Upper lobe of left lung (tissue), 6 donors: ENCODE data around the gene TEAD4. TPM values are rescaled to one million over a fixed set of nuclear protein-coding genes. Genes with fewer than 3 reads are reported as not detected.

Source experiments
- ATAC-seq, 2 donors: fragments of 200-7000 bp; cut with Tn5 transposase; one replicate each; pipeline ENCODE4 v1.9.1; 2022; ENCODE audit warnings: mild to moderate bottlenecking in 2 of 2, moderate library complexity in 2 of 2; ENCODE audit not compliant: low FRiP score in 2 of 2
- DNase-seq, 2 donors: peaks; one replicate each; pipeline ENCODE4 v3.0.0-alpha.2; 2019 to 2020
- H3K27ac ChIP-seq, 4 donors: fragments of 200-600 bp; sonication (generic); one replicate each; pipeline ENCODE4 v1.5.1; 2016 to 2019
- H3K27me3 ChIP-seq, 4 donors: fragments of 200-600 bp; sonication (generic); one replicate each; pipeline ENCODE4 v1.5.1; 2017 to 2019
- H3K36me3 ChIP-seq, 4 donors: fragments of 200-600 bp; sonication (generic); one replicate each; pipeline ENCODE4 v1.5.1; 2016 to 2019
- H3K4me1 ChIP-seq, 4 donors: fragments of 200-600 bp; sonication (generic); one replicate each; pipeline ENCODE4 v1.5.1; 2018 to 2019
- H3K4me3 ChIP-seq, 4 donors: fragments of 200-600 bp; sonication (generic); one replicate each; pipeline ENCODE4 v1.5.1; 2017 to 2019; ENCODE audit warnings: mild to moderate bottlenecking in 2 of 4, moderate library complexity in 1 of 4
- H3K9me3 ChIP-seq, 4 donors: fragments of 200-600 bp; sonication (generic); one replicate each; pipeline ENCODE4 v1.5.1; 2018 to 2019
- CTCF ChIP-seq, 6 experiments: fragments of 450-650 bp in 4 of 6; fragments of 200-600 bp in 2 of 6; sonication (generic) in 2 of 6; IDR thresholded peaks; one replicate each; pipeline ENCODE4 v1.5.1; 2016 to 2019; ENCODE audit warnings: antibody characterized with exemption in 6 of 6
- EP300 ChIP-seq, 4 donors: sonication (generic); formaldehyde crosslinking; IDR thresholded peaks; one replicate each; pipeline ENCODE4 v1.5.1; 2017; ENCODE audit warnings: antibody characterized with exemption in 4 of 4, control low read depth in 2 of 4
- POLR2A ChIP-seq, 4 donors: fragments of 450-650 bp; IDR thresholded peaks; one replicate each; pipeline ENCODE4 v1.5.1; 2016 to 2017; ENCODE audit warnings: antibody characterized with exemption in 4 of 4, mild to moderate bottlenecking in 2 of 4
- POLR2AphosphoS5 ChIP-seq, 2 donors: sonication (generic); formaldehyde crosslinking; IDR thresholded peaks; one replicate each; pipeline ENCODE4 v1.5.1; 2017; ENCODE audit warnings: antibody characterized with exemption in 2 of 2
- WGBS, 2 donors: methylation state at CpG; one replicate each; pipeline ENCODE4 v1.1.5; 2017 to 2018; 5-methylcytosine and 5-hydroxymethylcytosine counted together
- total RNA-seq, 6 donors: library from RNA; depleted of rRNA in 4 of 6; stranded (reverse); fragments of >200 nt in 4 of 6; gene quantifications; one replicate each; pipeline versions ENCODE4 v1.1.0 to v1.2.1, GENCODE V29; 2016 to 2021
- donor health status: DM: no; HTN: no; CAD: no; lungs with moderate emphysema.
- donor health status: DM: no; HTN: yes; CAD: no; lungs with severe emphysema.

TEAD4 gene
- total RNA-seq, 6 donors from 2014 or later, result 14.5 to 52.0 (median 43.2) TPM

- no peaks in the 10 kb centered on the region for H3K27me3 ChIP-seq
- H3K4me1 ChIP-seq, result peaks cover 0 to 18% (median 11%) of the 10 kb centered on the region in 4 donors
- H3K4me3 ChIP-seq, result no peak overlapping the region
- no peak for DNase-seq
- H3K27ac ChIP-seq, result no peak overlapping the region
- TF ChIP-seq EP300 (IDR thresholded peaks at IDR 0.05) (no peak), CTCF (IDR thresholded peaks at IDR 0.05) (no peak), POLR2A (IDR thresholded peaks at IDR 0.05) (no peak), POLR2AphosphoS5 (IDR thresholded peaks at IDR 0.05) (no peak)
- H3K36me3 ChIP-seq, result no peaks in the 10 kb centered on the region
- ATAC-seq, result no peak
- 50 to 68% methylated on average over 11 of the region's 11 CpGs for WGBS, 2 donors
- no peaks in the 10 kb centered on the region for H3K9me3 ChIP-seq
Measured at GRCh38 chr12:3049611-3050249, 90.5 kb downstream of the TEAD4 start.

GRCh38 chr12:3054374-3054773, 95.2 kb downstream of the TEAD4 start:
- TF ChIP-seq POLR2AphosphoS5 (IDR thresholded peaks at IDR 0.05) (no peak), EP300 (IDR thresholded peaks at IDR 0.05) (no peak), POLR2A (IDR thresholded peaks at IDR 0.05) (no peak), CTCF (IDR thresholded peaks at IDR 0.05) (no peak)
- no peak overlapping the region for H3K27ac ChIP-seq
- 76 to 80% methylated on average over 7 of the region's 7 CpGs for WGBS, 2 donors
- DNase-seq (peak in 1 of 2 donors; percentile 45), ATAC-seq (peak in 1 of 2 donors; percentile 58)
- H3K4me1 ChIP-seq, result peaks cover 0 to 5% (median 0%) of the 10 kb centered on the region in 4 donors
- no peak overlapping the region for H3K4me3 ChIP-seq
- H3K36me3 ChIP-seq, result no peaks in the 10 kb centered on the region
- H3K27me3 ChIP-seq, result no peaks in the 10 kb centered on the region
- no peaks in the 10 kb centered on the region for H3K9me3 ChIP-seq

- H3K36me3 ChIP-seq, result no peaks in the 10 kb centered on the region
- no peak for DNase-seq
- no peaks in the 10 kb centered on the region for H3K4me1 ChIP-seq
- peak in 1 of 2 donors; percentile 45 for ATAC-seq
- peak overlapping the region in 2 of 4 donors; percentile 4 to 6 for H3K27ac ChIP-seq
- H3K9me3 ChIP-seq, result no peaks in the 10 kb centered on the region
- TF ChIP-seq CTCF (IDR thresholded peaks at IDR 0.05), result no peak
- no peak for TF ChIP-seq POLR2A (IDR thresholded peaks at IDR 0.05)
- no peak for TF ChIP-seq EP300 (IDR thresholded peaks at IDR 0.05)
- no peak for TF ChIP-seq POLR2AphosphoS5 (IDR thresholded peaks at IDR 0.05)
- no peak overlapping the region for H3K4me3 ChIP-seq
- no peaks in the 10 kb centered on the region for H3K27me3 ChIP-seq
- WGBS, 2 donors, result 53 to 55% methylated on average over 12 of the region's 12 CpGs
Measured at GRCh38 chr12:3055026-3055703, 96.0 kb downstream of the TEAD4 start.

GRCh38 chr12:3055704-3056467, 96.7 kb downstream of the TEAD4 start:
- peak in 1 of 2 donors; percentile 24 for ATAC-seq
- TF ChIP-seq POLR2AphosphoS5 (IDR thresholded peaks at IDR 0.05) (no peak), CTCF (IDR thresholded peaks at IDR 0.05) (no peak), POLR2A (IDR thresholded peaks at IDR 0.05) (no peak), EP300 (IDR thresholded peaks at IDR 0.05) (no peak)
- no peaks in the 10 kb centered on the region for H3K36me3 ChIP-seq
- H3K27me3 ChIP-seq, result no peaks in the 10 kb centered on the region
- H3K4me3 ChIP-seq, result no peak overlapping the region
- no peak for DNase-seq
- no peaks in the 10 kb centered on the region for H3K4me1 ChIP-seq
- H3K27ac ChIP-seq, result peak overlapping the region in 2 of 4 donors; percentile 4 to 6
- WGBS, 2 donors, result 67 to 74% methylated on average over 8 of the region's 8 CpGs
- H3K9me3 ChIP-seq, result no peaks in the 10 kb centered on the region
